ENCODE results near the gene ARID5B. TPM values are rescaled to one million over a fixed set of nuclear protein-coding genes. Genes with fewer than 3 reads are reported as not detected.

The ARID5B gene
- polyA plus RNA-seq, 1 of the 3 experiments (the other 2 are of a cell fraction), result 10.9 TPM

- TF ChIP-seq EP300 (IDR thresholded peaks at IDR 0.05; ENCODE audit: borderline replicate concordance in 1 of 2, low read depth in 1 of 2, low read length in 1 of 2), result peak in 1 of 2 experiments; percentile 58; a peak in 2 of 4 replicates
- TF ChIP-seq NFIC (IDR thresholded peaks at IDR 0.05; ENCODE audit: borderline replicate concordance), result peak; percentile 90
- TF ChIP-seq TAF1 (IDR thresholded peaks at IDR 0.05; ENCODE audit: borderline replicate concordance, low read depth, low read length), result no peak
- no peak for TF ChIP-seq RAD21 (IDR thresholded peaks at IDR 0.05; ENCODE audit: low read length)
- TF ChIP-seq SIN3A (IDR thresholded peaks at IDR 0.05; ENCODE audit: borderline replicate concordance, low read depth, low read length), result no peak
- TF ChIP-seq CHD2 (IDR thresholded peaks at IDR 0.05; ENCODE audit: low read length, partially characterized antibody), result no peak
- no peak for TF ChIP-seq GABPA (IDR thresholded peaks at IDR 0.05; ENCODE audit: low read depth)
- no peak for TF ChIP-seq CTCF (IDR thresholded peaks at IDR 0.05)
- peak; percentile 21; the same call in 1 of the 2 replicates for TF ChIP-seq FOSL2 (IDR thresholded peaks at IDR 0.05; ENCODE audit: borderline replicate concordance, low read depth)
- TF ChIP-seq GATA2 (CRISPR knock-in tag; IDR thresholded peaks at IDR 0.05), result no peak
Measured at GRCh38 chr10:61974601-61975390, 73.3 kb downstream of the ARID5B start (continued).

GRCh38 chr10:61975391-61975932 is 74.0 kb downstream of the ARID5B start:
- Histone ChIP-seq H3K79me2 (ENCODE audit: insufficient read depth) (peaks cover 61% of the 10 kb centered on the region), H2AFZ (ENCODE audit: low read depth) (no peak overlapping the region), H3K9me2 (no peaks in the 10 kb centered on the region), H3K27ac (ENCODE audit: low read depth in 2 of 2, low read length in 1 of 2) (peak overlapping the region; percentile 89 to 90), H3K4me2 (peak overlapping the region; percentile 68), H3F3A (replicated peaks; ENCODE audit: insufficient read depth) (peaks cover 36% of the 10 kb centered on the region), H4K20me1 (ENCODE audit: insufficient read depth) (no peaks in the 10 kb centered on the region), H3K27me3 (ENCODE audit: insufficient read depth) (no peaks in the 10 kb centered on the region), H3K9ac (peak overlapping the region; percentile 37; the same call in 1 of the 2 replicates), H3K9me3 (no peaks in the 10 kb centered on the region), H3K36me3 (replicated peaks in 1 of 2; ENCODE audit: control insufficient read depth in 1 of 2, insufficient read depth in 2 of 2, low read length in 1 of 2) (no peaks in the 10 kb centered on the region), H3K4me1 (ENCODE audit: control insufficient read depth in 1 of 2, insufficient read depth in 2 of 2, low read depth in 1 of 2, low read length in 1 of 2) (peaks cover 34 to 36% of the 10 kb centered on the region in 2 experiments), H3K4me3 (ENCODE audit: low read depth in 2 of 2, low read length in 1 of 2) (peak overlapping the region in 1 of 2 experiments; percentile 11; a peak in 1 of 4 replicates)
- WGBS (ENCODE audit: low lambda C conversion rate), result 34% methylated on average over 2 of the region's 2 CpGs
- POLR2A ChIA-PET, result no interaction called here
- CTCF ChIA-PET, result interaction anchor here (0.6 to 1.4 kb wide), 2 partner anchors 61 to 69 kb away, joined by 3 read pairs; no protein-coding TSS in a partner anchor
- DNase-seq, result no peak
- TF ChIP-seq FOXM1 (IDR thresholded peaks at IDR 0.05; ENCODE audit: low read depth) (no peak), USF2 (IDR thresholded peaks at IDR 0.05; ENCODE audit: borderline replicate concordance, low read depth, low read length) (no peak), NFIC (IDR thresholded peaks at IDR 0.05; ENCODE audit: borderline replicate concordance) (peak; percentile 31; the same call in 1 of the 2 replicates), RXRA (IDR thresholded peaks at IDR 0.05; ENCODE audit: borderline replicate concordance, low read depth) (no peak), REST (IDR thresholded peaks at IDR 0.05; ENCODE audit: low read depth, low read length) (no peak), USF1 (IDR thresholded peaks at IDR 0.05; ENCODE audit: borderline replicate concordance, low read depth) (no peak), YY1 (IDR thresholded peaks at IDR 0.05; ENCODE audit: low read depth) (no peak), MAX (IDR thresholded peaks at IDR 0.05; ENCODE audit: low read depth) (no peak), TEAD4 (IDR thresholded peaks at IDR 0.05; ENCODE audit: borderline replicate concordance, insufficient read depth) (no peak; the same call in 1 of the 2 replicates), JUND (IDR thresholded peaks at IDR 0.05) (peak; percentile 55), FOXJ3 (CRISPR knock-in tag; IDR thresholded peaks at IDR 0.05) (no peak), RAD21 (IDR thresholded peaks at IDR 0.05; ENCODE audit: low read length) (no peak), TCF12 (IDR thresholded peaks at IDR 0.05) (peak; percentile 77), MXI1 (IDR thresholded peaks at IDR 0.05; ENCODE audit: low read depth, low read length) (no peak), FOSL2 (IDR thresholded peaks at IDR 0.05; ENCODE audit: borderline replicate concordance, low read depth) (peak; percentile 71; the same call in 1 of the 2 replicates), RCOR1 (IDR thresholded peaks at IDR 0.05; ENCODE audit: low read length) (no peak), ELF1 (IDR thresholded peaks at IDR 0.05) (no peak)
